ENCODE data around the gene FBXL16. TPM values are rescaled to one million over a fixed set of nuclear protein-coding genes. Genes with fewer than 3 reads are reported as not detected.
A peak's percentile ranks its signal among the peaks of the same experiment; 100 is the strongest.
"Not testable (repeated sequence)": the region's sequence is repeated elsewhere in the genome, so short reads cannot be mapped to it uniquely, and the experiment has no call there.

Gene FBXL16
- total RNA-seq, 1 donor from 2014 or later: 3.0 TPM

DNA sequence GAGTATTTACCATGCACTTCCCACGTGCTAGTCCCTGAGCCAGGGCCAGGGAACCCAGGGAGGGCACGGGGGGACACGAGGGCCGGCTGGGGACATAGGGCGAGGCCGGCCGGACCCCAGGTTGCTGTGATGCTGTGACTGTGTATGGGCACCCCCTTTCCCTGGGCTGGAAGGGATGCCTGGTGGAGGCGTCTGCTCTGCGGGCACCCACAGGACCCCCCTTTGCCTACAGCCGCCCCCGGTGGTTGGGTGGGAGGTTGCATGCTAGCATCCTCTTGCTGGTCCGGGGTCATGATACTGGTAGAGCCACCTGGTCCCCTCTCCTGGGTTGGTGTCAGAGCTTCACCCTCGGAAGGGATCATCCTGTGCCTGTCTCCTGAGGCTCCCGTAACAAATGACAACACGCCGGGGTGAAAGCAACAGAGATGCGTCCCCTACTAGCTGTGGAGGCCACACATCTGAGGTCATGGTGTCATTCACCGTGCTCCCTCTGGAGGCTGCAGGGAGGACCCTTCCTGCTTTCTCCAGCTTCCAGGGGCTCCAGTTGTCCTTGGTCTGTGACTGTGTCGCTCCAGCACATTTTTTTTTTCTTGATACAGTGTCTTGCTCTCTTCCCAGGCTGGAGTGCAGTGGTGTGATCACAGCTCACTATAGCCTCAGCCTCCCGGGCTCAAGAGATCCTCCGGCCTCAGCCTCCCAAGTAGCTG, 38.3 kb upstream of the FBXL16 start:
- H3K36me3 Mint-ChIP-seq (ENCODE audit: low read depth): no peaks in the 10 kb centered on the region
- H3K9me3 Mint-ChIP-seq: no peaks in the 10 kb centered on the region
- peak; percentile 36 for TF ChIP-seq CTCF (conservative IDR thresholded peaks at IDR 0.05)
- no peaks in the 10 kb centered on the region for H3K27me3 Mint-ChIP-seq (ENCODE audit: low read depth)
- no peaks in the 10 kb centered on the region for H3K4me1 Mint-ChIP-seq
- DNase-seq (ENCODE audit: low read depth, low spot score): no peak
- H3K27ac Mint-ChIP-seq (ENCODE audit: unreplicated experiment): no peak overlapping the region
- no peak overlapping the region for H3K4me3 Mint-ChIP-seq

- H3K4me3 Mint-ChIP-seq: peak overlapping the region; percentile 34
- H3K4me1 Mint-ChIP-seq; H3K27ac Mint-ChIP-seq (ENCODE audit: unreplicated experiment); H3K9me3 Mint-ChIP-seq; DNase-seq (ENCODE audit: low read depth, low spot score); H3K36me3 Mint-ChIP-seq (ENCODE audit: low read depth); H3K27me3 Mint-ChIP-seq (ENCODE audit: low read depth): not testable (repeated sequence)
These were observed 37.3 kb upstream of the FBXL16 start for GRCh38 chr16:742894-743293.

- DNase-seq (ENCODE audit: low read depth, low spot score): no peak
- Mint-ChIP-seq H3K9me3 (no peaks in the 10 kb centered on the region), H3K27ac (ENCODE audit: unreplicated experiment) (no peak overlapping the region), H3K4me3 (peak overlapping the region; percentile 79), H3K27me3 (ENCODE audit: low read depth) (no peaks in the 10 kb centered on the region), H3K36me3 (ENCODE audit: low read depth) (no peaks in the 10 kb centered on the region), H3K4me1 (no peaks in the 10 kb centered on the region)
- no peak for TF ChIP-seq CTCF (conservative IDR thresholded peaks at IDR 0.05)
These were observed 36.5 kb upstream of the FBXL16 start for GRCh38 chr16:741986-742629.

DNA sequence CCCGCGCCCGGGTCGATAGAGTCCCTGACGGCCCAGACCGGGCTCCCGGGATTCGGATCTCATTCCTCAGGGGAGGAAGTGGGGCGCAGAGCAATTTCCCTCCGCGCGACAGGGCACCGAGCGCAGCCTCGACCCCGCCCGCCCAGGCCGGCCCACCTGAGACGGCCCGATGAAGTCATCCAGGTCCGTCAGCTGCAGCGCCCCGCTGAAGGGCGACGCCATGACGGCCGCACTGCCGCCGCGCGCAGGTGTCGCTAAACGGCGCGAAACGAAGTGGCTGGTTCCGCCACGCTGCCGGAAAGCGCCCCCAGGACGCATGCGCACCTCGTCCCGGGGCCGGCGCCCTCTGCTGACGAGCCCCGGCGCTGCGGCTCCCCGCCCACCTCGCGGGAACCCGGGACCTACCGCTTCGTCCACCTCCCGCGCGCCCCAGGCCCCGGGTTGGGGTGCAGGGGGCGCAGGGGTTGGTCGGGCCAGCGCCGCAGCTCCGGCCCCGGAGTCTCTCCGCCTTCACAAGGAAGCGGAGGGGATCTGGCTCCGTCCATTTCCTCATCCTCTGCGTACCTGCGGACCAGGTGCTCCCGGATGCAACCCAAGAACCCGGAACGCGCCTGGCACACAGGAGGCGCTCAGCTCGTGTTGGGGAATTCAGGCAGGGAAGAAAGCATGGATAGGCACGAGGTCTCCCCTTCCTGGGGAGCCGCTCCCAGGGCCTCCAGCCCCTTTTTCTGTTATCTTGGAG, 35.3 kb upstream of the FBXL16 start, which contains the start of gene CIAO3:
CIAO3 (minus strand) TSS at position 234 of the 742 bp plus-strand sequence; CDS start at position 222, 12 bp downstream.
- DNase-seq (ENCODE audit: low read depth, low spot score): peak; percentile 92
- no peak within 1 kb of the TSS for H3K27ac Mint-ChIP-seq (ENCODE audit: unreplicated experiment)
- peak; percentile 91 for TF ChIP-seq CTCF (conservative IDR thresholded peaks at IDR 0.05)
- H3K27me3 Mint-ChIP-seq (ENCODE audit: low read depth): no peaks in the 10 kb centered on the region
- H3K36me3 Mint-ChIP-seq (ENCODE audit: low read depth): no peaks in the 10 kb centered on the region
- peak within 1 kb of the TSS; percentile 87 for H3K4me3 Mint-ChIP-seq
- no peaks in the 10 kb centered on the region for H3K4me1 Mint-ChIP-seq
- H3K9me3 Mint-ChIP-seq: no peaks in the 10 kb centered on the region

GRCh38 chr16:740459-740763, 34.8 kb upstream of the FBXL16 start:
- Mint-ChIP-seq H3K27ac (ENCODE audit: unreplicated experiment) (no peak overlapping the region), H3K36me3 (ENCODE audit: low read depth) (no peaks in the 10 kb centered on the region), H3K4me3 (peak overlapping the region; percentile 81), H3K27me3 (ENCODE audit: low read depth) (no peaks in the 10 kb centered on the region), H3K4me1 (no peaks in the 10 kb centered on the region), H3K9me3 (no peaks in the 10 kb centered on the region)
- no peak for TF ChIP-seq CTCF (conservative IDR thresholded peaks at IDR 0.05)
- DNase-seq (ENCODE audit: low read depth, low spot score): no peak

Data from neural crest cell (in vitro differentiated cells).